Kidney capillary endothelial cell (primary cell): Measurements from ENCODE around the gene KAT6B.

ENCODE experiments used
- DNase-seq: peaks from one replicate; pipeline ENCODE4 v3.0.0-alpha.2; 2018; ENCODE audit warnings: low spot score

Gene KAT6B

DNA sequence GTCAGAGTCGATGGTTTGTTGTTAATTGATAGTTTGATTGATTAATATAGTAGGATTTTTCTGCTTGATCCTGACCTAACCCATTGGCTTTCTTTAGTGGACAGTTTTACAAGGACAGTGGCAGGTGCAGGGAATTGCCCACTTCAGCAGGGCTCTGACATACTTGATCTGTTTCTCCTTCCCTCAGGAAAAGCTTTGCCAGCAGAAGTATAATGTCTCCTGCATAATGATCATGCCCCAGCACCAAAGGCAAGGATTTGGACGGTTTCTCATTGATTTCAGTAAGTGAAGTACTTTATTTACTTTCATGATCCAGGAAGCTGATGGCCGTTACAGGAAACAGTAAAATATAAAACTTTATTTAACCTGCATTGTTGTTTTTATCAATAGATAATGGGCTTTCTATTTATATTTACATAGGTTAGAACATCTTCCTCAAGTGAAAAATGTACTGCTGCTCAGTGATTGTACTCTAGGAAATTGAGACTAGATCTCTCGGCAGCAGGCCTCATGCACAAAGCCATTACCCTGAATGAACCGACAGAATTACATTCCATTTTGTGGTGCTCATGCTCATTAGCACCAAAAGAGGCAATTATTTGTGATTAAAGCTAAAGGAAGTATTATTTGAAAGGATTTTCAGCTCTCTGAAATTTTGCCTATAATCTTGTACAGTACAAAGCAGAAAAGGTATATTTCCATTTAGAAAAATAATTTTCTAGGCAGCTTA is 162.6 kb downstream of the KAT6B start:
- no peak for DNase-seq

DNA sequence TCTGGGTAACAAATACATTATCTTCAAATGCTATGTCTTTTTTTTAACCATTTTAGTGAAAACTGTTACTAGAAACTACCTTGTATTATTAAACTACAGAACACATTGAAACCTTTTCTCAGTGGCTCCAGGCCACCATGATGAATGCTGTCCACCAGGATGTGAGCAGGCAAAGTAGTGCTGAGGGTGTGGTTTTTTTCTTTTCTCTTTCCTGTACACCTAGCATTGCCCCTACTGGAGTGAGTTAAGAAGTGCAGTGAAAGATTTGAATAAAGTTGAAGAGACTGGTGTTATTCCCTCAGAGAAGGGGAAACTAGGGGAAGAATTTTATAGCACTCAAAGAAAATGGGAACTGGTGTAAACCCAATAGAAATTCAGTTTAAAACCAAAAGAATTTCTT is 165.0 kb downstream of the KAT6B start:
- peak; percentile 17 for DNase-seq

DNA sequence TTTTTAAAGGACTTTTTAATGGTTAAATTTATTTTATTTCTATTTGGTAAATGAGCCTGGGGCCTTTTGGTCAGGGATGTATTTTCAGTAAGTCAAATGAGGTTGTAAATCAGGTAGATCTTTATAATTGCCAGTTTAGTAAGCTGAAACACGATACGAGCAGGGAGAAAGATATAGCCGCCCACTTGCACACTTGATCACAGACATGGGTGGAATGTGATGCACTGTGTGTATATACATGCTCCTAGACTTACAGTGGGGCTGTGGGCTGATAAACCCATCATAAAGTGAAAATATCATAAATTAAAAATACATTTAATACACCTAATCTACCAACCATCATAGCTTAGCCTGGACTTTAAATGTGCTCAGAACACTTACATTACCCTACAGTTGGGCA is 165.7 kb downstream of the KAT6B start:
- DNase-seq, result no peak

DNA sequence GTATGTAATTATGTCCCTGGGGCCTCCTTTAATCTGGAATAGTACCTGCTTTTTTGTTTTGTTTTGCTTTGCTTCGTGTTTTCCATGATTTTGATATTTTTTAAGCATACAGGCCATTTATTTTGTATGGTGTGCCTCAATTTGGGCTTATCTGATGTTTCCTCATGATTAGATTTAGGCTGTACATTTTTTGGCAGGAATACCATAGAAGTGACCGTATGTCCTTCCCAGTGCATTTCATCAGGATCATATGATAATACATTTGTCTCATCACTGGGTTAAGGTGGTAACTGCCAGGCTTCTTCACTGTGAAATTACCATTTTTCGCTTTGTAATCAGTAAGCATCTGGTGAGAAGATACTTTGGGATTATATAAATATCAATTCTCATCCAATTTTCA is 167.2 kb downstream of the KAT6B start:
- DNase-seq, result no peak

DNA sequence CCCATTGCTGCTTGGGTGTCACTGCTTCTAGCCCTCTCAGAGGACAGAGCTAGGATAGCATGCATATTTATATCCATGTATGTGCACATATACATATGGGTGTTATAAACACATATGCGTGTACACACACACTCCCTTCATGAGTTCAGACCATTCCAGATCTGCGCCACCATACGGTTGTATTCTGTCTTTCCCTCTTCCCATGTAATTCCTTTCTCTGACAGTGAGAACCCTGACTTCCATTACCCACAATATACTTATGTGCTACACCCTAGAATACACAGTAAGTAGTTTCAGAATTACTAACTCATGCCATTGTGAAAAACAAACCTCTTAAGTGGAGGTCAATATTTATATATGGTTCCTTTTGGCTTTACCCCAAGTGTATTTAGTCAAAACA is 168.5 kb downstream of the KAT6B start:
- DNase-seq, result no peak

DNA sequence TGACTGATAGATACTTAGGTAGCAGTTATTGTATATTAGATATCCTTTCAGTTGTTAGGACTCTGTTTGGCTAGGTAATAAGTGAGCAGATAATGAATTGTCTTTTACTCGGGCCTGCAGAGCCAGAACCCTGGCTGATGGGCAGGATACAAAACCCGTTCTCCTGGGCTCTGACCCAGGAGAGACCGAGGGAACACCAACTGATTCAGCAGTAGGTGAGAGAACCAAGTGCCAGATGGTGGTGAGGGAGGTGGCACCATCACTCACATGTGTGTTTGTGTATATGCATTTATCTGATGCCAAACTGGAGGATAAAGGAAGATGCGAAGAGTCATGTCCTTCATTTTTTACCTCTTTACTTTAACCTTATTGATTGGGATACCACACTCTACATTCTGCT is 169.4 kb downstream of the KAT6B start:
- DNase-seq, result no peak

DNA sequence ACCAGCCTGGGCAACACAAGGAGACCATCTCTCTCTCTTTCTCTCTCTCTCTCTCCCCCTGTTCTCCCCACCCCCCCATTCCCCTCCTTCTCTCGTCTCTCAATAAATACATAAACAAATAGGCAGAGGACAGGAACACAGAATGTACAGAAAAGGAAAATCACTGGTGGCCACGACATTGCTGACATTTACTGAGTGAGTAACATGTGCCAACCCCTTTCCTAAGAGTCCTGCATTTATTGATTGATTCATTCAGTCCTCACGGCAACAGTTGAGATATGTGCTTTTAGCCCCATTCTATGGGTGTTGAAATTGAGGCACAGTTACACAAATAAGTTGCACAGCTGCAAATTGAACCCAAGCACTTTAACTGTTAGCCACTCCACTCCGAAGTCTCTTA is 170.8 kb downstream of the KAT6B start:
- DNase-seq, result no peak

DNA sequence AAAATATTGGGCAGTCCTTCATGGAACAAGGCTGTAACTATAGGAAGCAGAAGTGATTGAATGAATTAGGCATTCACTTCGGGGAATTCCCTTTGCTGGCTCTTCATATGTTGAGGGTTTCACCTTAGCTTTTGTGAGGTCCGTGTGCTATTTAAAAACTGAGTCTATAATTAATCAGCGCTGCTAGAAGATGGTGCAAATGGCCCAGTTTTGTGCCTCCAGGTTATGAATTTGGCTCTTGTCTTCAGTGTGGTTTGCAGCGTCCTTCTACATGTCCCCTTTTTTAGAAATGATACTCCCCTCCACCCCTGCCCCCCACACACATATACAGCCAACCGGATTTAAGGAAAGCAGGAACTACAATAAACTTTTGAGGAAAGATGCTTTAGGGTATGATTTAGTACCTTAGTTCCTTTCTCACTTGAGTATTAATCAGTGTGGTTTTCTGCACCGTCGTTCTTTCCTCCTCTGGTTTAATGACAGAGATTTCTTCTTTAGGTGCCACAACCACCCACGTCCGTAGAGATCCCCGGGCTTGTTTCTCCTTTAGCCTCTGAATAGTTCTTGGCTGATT is 174.4 kb downstream of the KAT6B start:
- no peak for DNase-seq

DNA sequence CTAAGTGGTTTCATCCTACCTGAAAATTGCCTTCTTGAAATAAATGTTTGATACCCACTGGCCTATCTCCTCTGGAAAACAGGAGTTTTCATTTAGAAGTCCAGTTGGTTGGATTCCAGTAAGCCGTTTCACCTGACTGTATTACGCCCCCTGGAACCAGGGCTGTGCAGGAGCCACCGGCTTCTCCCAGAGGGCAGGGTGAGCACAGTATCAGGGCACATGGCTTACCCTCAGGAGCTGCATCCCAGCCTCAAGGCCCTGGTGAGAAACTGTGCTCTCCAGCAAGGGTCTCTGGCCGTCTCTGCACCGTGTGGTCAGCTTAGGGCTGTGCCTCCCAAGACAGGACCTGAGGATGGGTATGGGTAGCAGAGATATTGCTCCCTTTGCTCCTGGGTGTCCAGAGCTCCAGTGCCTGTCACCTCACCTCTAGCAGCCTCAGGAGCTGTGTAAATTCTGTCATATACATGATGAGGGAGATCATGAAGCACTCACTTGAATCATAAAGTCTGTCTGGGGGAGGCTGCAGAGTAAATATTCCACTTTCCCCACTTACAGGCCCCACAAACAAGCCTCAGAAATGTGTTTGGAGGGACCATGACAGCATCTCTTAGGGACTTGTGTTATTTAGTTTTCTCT is 175.4 kb downstream of the KAT6B start:
- DNase-seq, result no peak

DNA sequence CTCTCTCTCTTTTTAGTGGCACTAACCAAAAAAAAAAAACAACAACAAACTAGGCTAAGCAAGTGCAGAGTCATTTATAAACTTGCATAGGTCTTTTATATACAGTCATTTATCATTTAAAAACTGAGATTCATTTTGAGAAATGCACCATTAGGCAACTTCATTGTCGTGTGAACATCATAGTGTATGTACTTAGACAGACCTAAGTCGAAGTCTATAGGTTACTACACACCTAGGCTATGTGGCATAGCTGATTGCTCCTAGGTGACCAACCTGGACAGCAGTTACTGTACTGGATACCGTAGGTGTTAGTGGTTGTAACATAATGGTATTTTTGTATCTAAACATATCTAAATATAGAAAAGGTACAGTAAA is 175.9 kb downstream of the KAT6B start:
- DNase-seq, result no peak

DNA sequence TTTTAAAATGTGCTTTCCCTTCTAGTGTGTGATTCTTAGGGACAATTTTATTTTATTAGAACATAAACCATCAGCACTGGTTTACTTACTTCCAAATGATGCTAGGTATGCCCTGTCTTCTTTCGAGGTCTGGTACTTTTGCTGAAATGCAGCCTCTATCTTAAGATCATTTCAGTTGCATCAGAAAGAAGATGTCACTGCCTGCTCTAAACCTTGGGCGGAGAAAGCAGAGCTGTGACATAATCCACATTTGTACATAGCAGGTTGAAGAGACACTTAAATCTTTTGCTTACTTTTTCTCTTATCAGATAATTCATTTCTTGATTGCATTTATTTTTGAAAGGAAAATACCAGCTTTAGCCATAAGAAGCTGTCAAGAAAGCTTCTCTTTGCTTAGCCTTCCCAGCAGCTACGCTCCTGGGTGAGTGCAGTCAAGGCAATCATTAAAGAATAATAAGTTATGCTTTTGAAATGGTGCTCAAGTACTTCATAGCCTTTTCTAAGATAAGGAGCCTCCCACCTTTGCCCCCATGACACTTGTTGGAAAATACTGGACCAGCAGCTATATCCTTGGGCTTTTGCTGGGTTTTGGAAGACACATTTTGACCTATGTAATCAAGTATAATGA is 176.7 kb downstream of the KAT6B start:
- DNase-seq, result no peak

DNA sequence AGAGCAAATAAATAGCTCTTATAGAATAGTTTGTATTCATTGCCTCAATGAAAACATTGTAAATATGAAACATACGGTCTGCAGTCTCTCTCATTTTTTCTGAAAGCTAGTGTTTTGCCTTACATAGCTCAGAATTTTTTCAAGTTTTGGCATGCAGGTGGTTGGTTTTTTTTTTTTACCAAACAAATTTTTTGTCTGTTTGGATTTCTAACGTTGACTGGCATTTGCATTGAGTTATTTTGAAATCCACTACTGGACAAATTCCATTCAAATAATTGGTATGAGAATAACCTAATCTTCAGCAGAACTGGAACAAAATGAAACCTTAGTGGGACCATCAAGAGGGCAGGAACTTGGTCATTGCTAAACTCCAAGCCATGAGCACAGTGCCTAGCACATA is 177.5 kb downstream of the KAT6B start:
- DNase-seq, result no peak

DNA sequence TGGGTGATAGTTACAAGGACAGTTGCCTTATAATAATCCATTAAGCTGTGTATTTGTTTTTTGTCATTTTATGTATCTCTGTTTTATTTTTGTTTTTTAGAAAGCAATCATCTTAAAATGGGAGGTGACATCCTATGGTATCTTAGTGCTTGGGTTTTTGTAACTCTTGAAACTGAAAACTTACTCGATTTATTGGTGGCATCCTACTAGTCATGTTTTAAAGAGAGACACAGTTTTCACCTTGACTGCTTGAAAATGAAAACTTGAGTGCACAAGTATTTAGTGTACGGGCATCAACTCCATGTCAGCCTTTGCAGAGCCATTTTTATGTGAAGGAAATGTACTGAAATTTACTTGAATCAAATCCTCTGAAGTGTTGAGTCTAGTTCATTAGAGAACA is 181.2 kb downstream of the KAT6B start:
- DNase-seq, result no peak

DNA sequence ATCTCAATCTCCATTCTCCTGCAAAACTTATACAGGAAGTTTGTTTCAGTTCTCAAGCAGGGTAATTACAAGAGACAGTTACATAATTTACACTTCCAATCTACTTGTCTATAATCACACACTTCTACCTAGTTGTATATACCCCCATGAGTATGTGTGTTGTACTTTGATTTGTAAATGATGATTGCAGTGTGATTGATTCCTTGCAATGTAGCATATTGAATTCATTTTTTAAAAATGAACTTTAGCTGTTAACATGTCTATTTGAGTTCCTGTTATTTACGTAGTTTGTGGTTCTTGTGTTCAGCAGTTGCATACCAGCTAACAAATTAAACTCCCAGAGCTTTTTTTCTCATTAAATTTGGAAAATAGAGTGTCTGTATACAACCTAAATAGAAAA is 182.6 kb downstream of the KAT6B start:
- no peak for DNase-seq

DNA sequence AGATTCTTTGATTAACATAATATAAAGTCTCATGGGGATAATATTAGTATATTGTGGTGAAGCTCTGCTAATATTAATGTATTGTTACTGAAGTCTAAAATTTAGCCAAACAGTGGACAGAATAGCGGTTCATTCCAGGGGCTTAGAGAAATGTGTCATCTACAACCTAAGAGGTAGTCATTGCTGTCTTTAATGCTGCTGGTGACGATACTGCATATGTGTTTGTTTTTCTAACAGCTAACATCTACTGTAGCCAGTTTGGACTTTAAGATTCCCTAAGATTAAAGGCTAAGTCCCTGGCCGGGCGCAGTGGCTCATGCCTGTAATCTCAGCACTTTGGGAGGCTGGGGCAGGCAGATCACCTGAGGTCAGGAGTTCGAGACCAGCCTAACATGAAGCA is 183.0 kb downstream of the KAT6B start:
- no peak for DNase-seq

DNA sequence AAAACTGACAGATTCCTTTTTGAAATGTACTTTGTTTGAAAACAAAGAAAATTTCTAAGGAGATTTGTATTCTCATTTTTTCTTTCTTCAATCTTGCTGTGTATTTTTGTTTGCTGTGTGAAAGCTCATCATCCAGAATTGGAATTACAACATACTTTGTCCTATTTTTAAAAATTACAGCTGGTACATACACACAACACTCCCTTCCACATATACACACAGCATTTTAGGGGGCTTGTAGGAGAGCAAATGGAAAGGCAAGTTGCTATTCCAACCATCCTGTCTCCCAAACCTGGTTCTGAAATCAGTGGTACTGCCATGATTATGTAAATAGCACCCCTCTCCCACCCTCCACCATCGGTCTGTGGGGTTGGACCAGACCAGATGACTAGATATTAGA is 184.0 kb downstream of the KAT6B start:
- DNase-seq, result no peak

DNA sequence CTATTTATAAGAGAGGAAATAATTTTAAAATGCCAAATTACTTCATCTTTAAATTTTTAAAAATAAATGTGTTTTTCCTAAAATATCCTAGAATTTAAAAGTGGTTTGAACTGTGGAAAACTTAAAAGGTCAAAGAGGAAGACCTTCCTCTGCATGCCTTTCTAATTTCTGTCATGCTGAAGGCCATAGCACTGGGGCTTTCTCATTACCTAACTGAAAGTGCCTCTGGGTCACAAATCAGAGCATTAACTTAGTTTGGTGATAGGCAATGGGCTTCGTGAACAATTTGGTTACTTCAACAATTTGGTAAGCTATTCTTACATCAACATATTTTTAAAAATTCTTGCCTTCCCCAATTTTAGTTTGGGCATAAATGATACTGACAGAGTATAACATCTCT is 184.8 kb downstream of the KAT6B start:
- no peak for DNase-seq

DNA sequence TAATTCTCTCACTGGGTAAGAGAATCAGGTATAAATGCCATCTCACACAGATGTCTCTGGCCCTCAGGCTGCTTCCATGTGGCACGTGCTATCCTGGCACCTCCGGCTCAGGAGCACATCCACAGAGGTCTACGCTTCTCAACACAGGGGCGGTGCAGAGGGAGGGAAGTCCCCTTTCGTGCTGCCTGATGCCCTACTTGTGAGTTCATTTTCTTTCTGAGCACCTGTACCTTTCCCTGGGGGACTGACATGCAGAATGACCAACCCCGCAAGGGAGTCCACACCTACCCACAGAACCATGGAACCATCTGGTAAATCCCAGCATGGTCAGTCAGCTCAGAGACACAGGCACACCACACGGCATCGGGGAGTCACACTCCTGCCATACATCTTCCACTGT is 186.1 kb downstream of the KAT6B start:
- DNase-seq, result no peak

DNA sequence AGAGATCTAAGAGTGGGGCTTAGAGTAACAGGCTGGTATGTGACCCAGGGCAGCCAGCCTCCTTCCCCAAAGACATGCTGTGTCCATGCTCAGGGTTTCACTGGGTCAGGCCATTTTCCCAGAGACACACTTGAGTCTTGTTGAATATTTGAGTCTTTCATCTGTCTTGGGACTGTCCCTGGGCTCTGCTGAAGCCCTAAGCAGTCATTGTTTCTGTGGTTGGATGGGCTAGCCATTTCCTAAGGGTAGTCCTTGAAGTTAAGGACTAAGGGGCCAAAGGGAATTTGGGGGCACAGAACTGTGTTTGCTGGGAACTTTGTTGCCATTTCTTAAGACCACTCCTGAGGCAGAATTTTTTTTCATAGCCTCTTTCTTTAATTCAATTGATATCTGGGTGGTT is 186.6 kb downstream of the KAT6B start:
- no peak for DNase-seq

DNA sequence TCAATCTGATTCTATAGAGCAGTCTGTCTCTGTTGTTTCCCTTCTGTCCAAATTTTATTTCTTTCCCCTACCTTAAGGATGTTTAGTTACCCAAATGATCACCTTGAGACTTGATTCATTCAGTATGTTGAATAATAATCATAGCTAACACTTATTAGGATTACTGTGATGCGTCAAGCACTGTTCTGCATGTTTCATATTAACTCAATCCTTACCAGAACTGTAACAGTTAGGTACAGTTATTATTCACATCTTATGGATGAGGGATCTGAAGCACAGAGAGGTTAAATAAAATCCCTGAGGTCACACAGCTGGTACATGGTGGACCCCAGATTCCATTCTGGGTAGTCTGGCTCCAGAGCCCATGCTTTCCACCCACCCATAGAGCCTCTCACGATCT is 187.1 kb downstream of the KAT6B start:
- no peak for DNase-seq

DNA sequence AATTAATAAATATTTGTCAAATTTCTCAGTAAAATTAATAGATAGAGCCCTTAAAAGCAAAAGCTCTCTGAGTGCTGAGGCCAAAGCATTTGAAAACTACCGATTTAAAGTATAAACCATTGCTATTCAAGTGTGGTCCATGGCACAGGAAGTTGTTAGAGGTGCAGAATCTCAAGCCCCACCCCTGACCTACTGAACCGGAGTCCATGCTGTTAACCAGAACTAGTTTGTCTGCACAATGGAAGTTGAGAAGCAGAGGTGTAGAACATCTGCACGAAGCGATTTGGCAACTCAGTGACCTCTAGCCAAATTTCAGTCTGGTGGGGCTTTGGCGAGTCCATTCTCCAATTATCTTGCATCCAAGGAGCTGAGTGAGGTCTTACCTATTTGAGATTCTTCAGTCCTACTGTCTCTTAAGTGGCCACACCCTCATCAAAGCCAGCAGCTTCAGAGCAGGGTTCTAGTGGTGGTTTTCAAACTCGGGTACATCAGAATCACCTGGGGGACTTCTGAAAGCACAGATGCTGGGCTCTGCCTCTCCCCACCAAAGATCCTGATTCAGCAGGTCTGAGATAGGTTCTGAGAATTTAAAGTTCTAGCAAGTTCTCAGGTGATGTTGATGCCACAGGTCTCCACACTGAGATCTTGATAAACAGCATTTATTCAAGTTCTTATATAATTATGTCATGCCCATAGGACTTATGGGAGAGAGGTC is 188.3 kb downstream of the KAT6B start:
- DNase-seq, result no peak

DNA sequence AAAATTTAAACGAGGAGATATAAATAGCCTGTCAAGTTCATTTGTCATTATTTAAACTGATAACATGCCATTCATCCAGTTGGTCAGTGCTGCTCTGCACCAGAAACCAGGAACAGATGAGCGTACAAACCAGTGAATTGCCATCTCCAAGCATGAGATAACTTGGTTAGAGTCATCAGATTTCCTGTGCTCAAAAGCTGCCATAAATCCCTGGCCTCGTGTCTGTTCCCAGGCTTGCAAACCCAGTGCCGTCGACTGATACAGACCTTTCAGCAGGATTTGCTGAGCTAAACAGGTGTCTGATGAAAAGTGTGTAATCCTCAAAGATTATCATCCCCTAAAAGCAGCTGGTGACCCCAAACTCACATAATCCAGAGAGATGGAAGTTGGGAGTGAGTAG is 189.0 kb downstream of the KAT6B start:
- DNase-seq, result no peak

DNA sequence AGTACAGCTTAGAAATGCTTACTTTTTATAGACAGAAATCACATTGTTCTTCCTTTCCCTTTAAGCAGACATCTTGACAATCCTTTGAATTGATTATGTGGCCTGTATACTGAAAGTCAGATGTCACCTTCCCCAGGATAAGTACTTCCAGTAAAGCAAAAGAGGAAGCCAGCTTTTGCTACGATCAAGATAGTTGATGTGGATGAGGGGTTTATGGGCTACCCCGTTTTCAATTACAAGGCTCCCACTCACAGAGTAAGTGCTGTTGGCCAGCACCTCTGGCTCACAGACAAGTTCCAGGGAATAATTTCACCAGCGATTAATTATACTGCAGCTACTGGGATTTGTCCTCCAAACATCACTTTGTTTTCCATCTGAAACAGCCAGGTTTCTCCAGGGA is 189.9 kb downstream of the KAT6B start:
- no peak for DNase-seq
